SU-DHL-6 (cell line): ENCODE results near the gene HES4.

Experiments used
- H2AFZ ChIP-seq: fragments of 200-600 bp; sonication (generic); 2 replicates; pipeline ENCODE4 v1.6.1; 2014; ENCODE audit warnings: low read depth, mild to moderate bottlenecking, moderate library complexity, mixed read lengths, antibody characterized with exemption, low read length; ENCODE audit not compliant: severe bottlenecking
- H3F3A ChIP-seq: fragments of 200-600 bp; shearing (Covaris generic); 2 replicates; pipeline ENCODE4 v1.6.0; 2016; ENCODE audit warnings: antibody characterized with exemption, mild to moderate bottlenecking; ENCODE audit not compliant: insufficient read depth
- H3K27ac ChIP-seq: fragments of 200-600 bp; sonication (generic); 2 replicates; pipeline ENCODE4 v1.5.1; 2016; ENCODE audit warnings: low read depth, mild to moderate bottlenecking, low read length, moderate library complexity, mixed read lengths
- H3K27me3 ChIP-seq: fragments of 200-600 bp; sonication (generic), shearing (Covaris generic); 2 replicates; pipeline ENCODE4 v1.6.0; 2014; ENCODE audit warnings: mild to moderate bottlenecking, low read length
- H3K36me3 ChIP-seq: fragments of 200-600 bp; sonication (generic); 2 replicates; pipeline ENCODE4 v1.6.1; 2014; ENCODE audit warnings: mild to moderate bottlenecking, low read length, mixed read lengths
- H3K4me2 ChIP-seq: fragments of 300-600, 200-600 bp; shearing (Covaris generic), sonication (generic); 2 replicates; pipeline ENCODE4 v1.6.0; 2014; ENCODE audit warnings: low read length, low read depth, mild to moderate bottlenecking; ENCODE audit not compliant: poor library complexity, severe bottlenecking
- H3K4me3 ChIP-seq: fragments of 200-600 bp; sonication (generic); 2 replicates; pipeline ENCODE4 v1.5.1; 2014; ENCODE audit warnings: antibody characterized with exemption, low read length, mild to moderate bottlenecking, mixed read lengths; ENCODE audit not compliant: insufficient read depth, poor library complexity, severe bottlenecking
- H3K79me2 ChIP-seq: fragments of 200-600 bp; sonication (generic); 2 replicates; pipeline ENCODE4 v1.6.1; 2014; ENCODE audit warnings: mild to moderate bottlenecking, low read length, moderate library complexity; ENCODE audit not compliant: insufficient read depth
- H3K9ac ChIP-seq: fragments of 200-600 bp; sonication (generic); 2 replicates; pipeline ENCODE4 v1.7.0; 2014; ENCODE audit warnings: mild to moderate bottlenecking, low read length
- H3K9me2 ChIP-seq: fragments of 200-600 bp; sonication (generic); replicated peaks from 2 replicates; pipeline ENCODE4 v1.6.1; 2014; ENCODE audit warnings: low read length; ENCODE audit not compliant: insufficient read depth
- H3K9me3 ChIP-seq: fragments of 200-600 bp; sonication (generic); 2 replicates; pipeline ENCODE4 v1.6.1; 2014; ENCODE audit warnings: low read length, mixed read lengths; ENCODE audit not compliant: insufficient read depth
- H4K20me1 ChIP-seq: fragments of 200-600 bp; sonication (generic); 2 replicates; pipeline ENCODE4 v1.6.1; 2014; ENCODE audit warnings: low read depth, mild to moderate bottlenecking, antibody characterized with exemption, low read length, moderate library complexity, mixed read lengths
- CTCF ChIP-seq: fragments of 200-600 bp; sonication (generic); IDR thresholded peaks from one replicate; pipeline ENCODE4 v1.5.1; 2017; ENCODE audit warnings: antibody characterized with exemption, mild to moderate bottlenecking, low read length, moderate library complexity; ENCODE audit not compliant: insufficient read depth, poor library complexity, severe bottlenecking
- EZH2phosphoT487 ChIP-seq: fragments of 200-600 bp; sonication (generic), shearing (Covaris generic); conservative IDR thresholded peaks from 2 replicates; pipeline ENCODE4 v1.6.1; 2018; ENCODE audit warnings: mild to moderate bottlenecking, antibody characterized with exemption, low read length, moderate library complexity, mixed read lengths

HES4 gene

GRCh38 chr1:985126-985525 lies 14.8 kb downstream of the HES4 start:
- Histone ChIP-seq H3K79me2 (no peaks in the 10 kb centered on the region), H3K36me3 (no peaks in the 10 kb centered on the region), H2AFZ (no peak overlapping the region), H3K9me3 (no peaks in the 10 kb centered on the region), H3K4me2 (no peak overlapping the region), H3K27ac (no peak overlapping the region), H4K20me1 (no peaks in the 10 kb centered on the region), H3K4me3 (no peak overlapping the region), H3F3A (no peaks in the 10 kb centered on the region), H3K9ac (no peak overlapping the region), H3K27me3 (no peaks in the 10 kb centered on the region), H3K9me2 (no peaks in the 10 kb centered on the region)
- TF ChIP-seq CTCF (no peak), EZH2phosphoT487 (no peak)

DNA sequence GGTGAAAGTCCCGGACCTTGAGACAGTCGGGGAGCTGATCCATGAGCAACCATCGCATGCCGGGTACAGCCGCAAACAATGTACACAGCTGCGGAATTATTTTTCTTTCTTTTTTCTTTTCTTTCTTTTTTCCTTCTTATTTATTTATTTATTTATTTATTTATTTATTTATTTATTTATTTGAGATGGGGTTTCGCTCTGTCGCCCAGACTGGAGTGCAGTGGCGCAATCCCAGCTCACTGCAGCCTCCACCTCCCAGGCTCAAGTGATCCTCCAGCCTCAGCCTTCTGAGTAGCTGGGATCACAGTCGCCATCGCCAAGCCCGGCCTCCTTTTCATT lies 15.5 kb downstream of the HES4 start:
- no peak overlapping the region for H3K4me2 ChIP-seq
- no peaks in the 10 kb centered on the region for H3K9me2 ChIP-seq
- H3K9ac ChIP-seq: no peak overlapping the region
- H4K20me1 ChIP-seq: no peaks in the 10 kb centered on the region
- no peak for TF ChIP-seq EZH2phosphoT487
- TF ChIP-seq CTCF: no peak
- no peaks in the 10 kb centered on the region for H3K9me3 ChIP-seq
- H3F3A ChIP-seq: no peaks in the 10 kb centered on the region
- no peak overlapping the region for H2AFZ ChIP-seq
- H3K27me3 ChIP-seq: no peaks in the 10 kb centered on the region
- H3K4me3 ChIP-seq: no peak overlapping the region
- no peaks in the 10 kb centered on the region for H3K79me2 ChIP-seq
- H3K36me3 ChIP-seq: no peaks in the 10 kb centered on the region
- H3K27ac ChIP-seq: no peak overlapping the region

DNA sequence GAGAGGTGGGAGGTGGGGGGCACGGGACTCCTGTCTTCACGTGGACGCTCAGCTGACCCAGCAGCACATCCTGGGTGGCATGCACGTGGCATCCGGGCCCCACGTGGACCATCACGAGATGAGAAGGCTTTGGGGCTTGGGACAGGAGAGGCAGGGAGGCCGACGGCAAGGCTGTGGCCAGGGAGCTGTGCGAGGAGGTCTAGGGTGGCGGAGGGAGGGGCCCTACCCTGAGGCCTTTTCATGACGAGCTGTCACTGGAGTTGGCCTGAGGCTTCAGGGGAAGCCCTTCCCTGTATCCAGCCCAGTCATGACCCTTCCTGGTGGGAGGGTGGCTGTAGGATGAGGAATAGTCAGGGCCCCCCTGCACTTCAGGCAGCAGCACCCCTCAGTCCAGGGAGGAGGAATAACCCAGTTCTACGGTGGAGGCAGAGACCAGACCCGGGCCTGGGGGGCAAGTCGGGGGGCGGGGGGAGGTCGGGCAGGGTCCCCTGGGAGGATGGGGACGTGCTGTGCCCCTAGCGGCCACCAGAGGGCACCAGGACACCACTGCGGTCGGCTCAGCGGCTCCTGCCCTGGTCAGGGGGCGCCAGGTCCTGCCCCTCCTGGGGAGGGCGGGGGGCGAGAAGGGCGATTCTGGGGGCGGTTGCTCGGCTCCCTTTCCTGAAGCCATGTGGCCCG lies 16.0 kb downstream of the HES4 start:
- no peak overlapping the region for H3K9ac ChIP-seq
- no peaks in the 10 kb centered on the region for H4K20me1 ChIP-seq
- no peak overlapping the region for H2AFZ ChIP-seq
- no peak overlapping the region for H3K4me2 ChIP-seq
- TF ChIP-seq EZH2phosphoT487 (no peak), CTCF (peak; percentile 63)
- H3K27ac ChIP-seq: no peak overlapping the region
- H3K9me3 ChIP-seq: no peaks in the 10 kb centered on the region
- no peak overlapping the region for H3K4me3 ChIP-seq
- no peaks in the 10 kb centered on the region for H3F3A ChIP-seq
- no peaks in the 10 kb centered on the region for H3K36me3 ChIP-seq
- no peaks in the 10 kb centered on the region for H3K27me3 ChIP-seq
- H3K9me2 ChIP-seq: no peaks in the 10 kb centered on the region
- no peaks in the 10 kb centered on the region for H3K79me2 ChIP-seq
